NCI-H2227 treated with DMSO at 0.1 percent for 48 hours (cell line): ENCODE data around the gene SHC4.
"Not testable (repeated sequence)": the region's sequence is repeated elsewhere in the genome, so short reads cannot be mapped to it uniquely, and the experiment has no call there.

Experiments used
- DNase-seq: peaks from one replicate; lab custom pipeline; 2025; lab: John Stamatoyannopoulos, UW

The SHC4 gene

DNA sequence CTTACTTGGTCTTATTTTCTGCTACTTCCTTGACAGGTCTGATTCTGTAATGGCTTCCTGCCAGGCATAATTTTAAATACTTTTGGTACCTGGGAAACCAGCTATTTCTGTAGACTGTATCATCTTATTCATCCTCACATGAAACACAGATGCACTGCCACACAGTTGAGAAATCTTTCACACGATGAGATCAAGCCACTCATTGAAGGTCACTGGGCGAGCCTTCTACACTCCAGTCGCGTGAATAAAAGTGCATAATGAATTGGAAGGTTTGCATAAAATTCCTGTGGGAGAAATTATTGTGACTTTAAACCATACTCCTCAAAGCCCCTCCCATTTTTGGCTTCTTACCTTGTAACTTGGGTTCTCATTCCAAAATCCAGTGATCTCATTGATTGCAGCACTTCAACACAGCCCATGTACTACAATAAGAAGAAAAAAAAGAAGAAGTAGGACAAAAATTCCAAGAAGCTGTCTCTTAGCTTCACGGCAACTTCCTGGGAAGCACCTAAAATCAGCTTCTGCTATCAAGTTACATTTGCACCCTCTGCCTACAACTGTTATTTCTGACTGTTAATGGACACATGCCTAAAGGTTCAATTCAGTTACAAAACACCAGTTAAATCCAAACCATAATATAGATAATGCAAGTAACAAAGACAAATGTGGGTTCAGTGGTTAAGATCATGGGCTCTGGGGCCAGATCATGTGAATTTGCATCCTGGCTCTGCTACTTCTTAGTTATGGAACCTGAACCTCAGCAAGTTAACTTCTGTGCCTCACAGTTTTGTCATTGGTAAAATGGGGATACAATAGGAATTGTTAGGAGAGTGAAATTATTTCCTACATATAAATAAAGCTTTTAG is 39.0 kb downstream of the SHC4 start:
- no peak for DNase-seq

DNA sequence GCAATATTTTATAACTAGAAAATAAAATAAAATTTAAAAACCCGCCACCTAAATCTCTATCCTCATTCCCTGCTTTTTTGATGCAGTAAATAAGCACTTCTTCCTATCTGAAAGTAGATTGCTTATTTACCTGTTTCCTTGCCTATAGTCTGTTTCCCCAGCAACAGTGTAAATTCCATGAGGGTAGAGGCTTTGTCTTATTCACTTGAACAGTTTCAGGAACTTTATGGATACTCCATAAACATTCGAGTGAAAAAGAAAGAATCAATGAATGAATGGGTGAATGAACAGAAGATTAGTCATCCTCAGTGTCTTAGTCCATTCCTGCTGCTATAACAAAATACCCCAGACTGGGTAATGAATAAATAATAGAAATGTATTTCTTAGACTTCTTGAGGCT is 41.7 kb downstream of the SHC4 start:
- no peak for DNase-seq

DNA sequence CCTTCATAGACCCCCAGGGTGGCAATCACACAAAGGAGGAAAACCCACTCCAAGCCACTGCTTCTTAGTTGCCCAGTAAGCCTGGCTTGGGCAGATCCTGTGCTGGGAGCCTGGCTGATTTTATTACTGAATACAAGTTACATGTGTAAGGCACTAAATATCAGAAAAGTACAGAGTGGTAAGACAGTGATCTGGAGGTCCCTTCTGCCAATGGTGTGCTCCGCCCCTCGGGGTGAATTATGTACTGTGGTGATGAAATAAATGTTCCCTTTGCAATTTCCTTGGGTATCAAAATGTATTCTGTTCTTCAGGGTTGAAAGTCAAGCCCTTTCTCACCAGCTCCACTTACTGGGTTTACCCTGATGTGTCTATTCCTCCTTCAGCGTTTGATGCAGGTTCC is 47.0 kb downstream of the SHC4 start:
- DNase-seq, result no peak

DNA sequence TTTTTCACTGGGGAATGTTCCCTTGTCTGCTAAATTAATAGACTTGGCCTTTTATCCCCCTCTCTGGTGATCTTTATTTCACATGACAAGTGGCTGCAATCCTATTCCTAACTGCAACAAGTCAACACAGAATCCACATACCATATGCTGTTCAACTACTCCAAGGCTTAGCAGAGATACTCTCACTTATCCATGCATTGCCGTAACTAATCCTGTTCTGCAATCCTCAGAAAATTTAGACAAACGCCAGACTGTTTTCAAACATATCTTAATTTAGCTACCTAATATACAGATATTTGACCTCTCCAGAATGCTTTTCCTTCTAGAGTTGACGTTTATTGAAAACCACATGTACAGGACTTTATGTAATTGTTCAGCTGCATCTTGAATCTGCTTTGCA is 47.9 kb downstream of the SHC4 start:
- DNase-seq, result no peak

DNA sequence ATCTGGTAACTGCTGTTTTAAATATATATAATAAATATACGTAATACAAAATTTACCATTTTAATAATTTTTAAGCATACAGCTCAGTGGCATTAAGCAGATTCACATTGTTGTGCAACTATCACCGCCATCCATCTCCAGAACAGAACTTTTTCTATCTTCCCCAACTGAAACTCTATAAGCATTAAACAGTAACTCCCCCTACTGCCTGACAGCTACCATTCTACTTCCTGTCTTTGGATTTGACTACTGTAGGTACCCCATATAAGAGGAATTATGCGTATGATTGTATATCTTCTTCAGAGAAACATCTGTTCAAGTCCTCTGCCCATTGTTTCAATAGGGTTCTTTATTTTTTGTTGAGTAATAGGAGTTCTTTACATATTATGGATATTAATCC is 49.0 kb downstream of the SHC4 start:
- no peak for DNase-seq

DNA sequence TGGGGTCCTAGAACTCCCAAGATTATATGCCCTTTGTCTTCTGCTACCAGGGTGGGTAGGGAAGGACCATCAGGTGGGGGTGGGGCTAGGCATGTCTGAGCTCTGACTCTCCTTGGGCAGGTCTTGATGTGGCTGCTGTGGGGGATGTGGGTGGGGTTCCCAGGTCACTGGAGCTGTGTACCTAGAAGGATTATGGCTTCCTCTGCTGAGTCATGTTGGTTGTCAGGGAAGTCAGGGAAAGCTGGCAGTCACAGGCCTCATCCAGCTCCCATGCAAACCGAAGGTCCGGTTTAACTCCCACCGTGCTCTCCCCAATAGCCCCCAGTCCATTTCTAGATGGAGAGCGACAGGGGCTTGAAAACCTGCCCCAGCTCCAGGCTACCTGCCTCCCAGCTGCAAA is 50.6 kb downstream of the SHC4 start:
- DNase-seq, result no peak

DNA sequence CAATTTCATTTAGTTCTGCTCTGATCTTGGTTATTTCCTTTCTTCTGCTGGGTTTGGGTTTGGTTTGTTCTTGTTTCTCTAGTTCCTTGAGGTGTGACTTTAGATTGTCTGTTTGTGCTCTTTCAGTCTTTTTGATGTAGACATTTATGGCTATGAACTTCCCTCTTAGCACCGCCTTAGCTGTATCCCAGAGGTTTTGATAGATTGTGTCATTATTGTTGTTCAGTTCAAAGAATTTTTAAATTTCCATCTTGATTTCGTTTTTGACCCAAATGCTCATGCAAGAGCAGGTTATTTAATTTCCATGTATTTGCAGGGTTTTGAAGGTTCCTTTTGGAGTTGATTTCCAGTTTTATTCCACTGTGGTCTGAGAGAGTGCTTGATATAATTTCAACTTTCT is 53.2 kb downstream of the SHC4 start:
- not testable (repeated sequence) for DNase-seq

DNA sequence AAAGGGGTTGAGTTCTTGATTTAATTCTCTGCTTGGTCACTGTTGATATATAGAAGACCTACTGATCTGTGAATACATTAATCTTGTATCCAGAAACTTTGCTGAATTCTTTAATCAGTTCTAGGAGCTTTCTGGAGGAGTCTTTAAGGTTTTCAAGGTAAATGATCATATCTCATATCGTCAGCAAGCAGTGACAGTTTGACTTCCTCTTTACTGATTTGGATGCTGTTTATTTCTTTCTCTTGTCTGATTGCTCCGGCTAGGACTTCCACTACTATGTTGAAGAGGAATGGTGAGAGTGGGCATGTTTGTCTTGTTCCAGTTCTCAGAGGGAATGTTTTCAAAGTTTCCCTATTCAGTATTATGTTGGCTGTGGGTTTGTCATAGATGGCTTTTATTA is 54.4 kb downstream of the SHC4 start:
- not testable (repeated sequence) for DNase-seq

DNA sequence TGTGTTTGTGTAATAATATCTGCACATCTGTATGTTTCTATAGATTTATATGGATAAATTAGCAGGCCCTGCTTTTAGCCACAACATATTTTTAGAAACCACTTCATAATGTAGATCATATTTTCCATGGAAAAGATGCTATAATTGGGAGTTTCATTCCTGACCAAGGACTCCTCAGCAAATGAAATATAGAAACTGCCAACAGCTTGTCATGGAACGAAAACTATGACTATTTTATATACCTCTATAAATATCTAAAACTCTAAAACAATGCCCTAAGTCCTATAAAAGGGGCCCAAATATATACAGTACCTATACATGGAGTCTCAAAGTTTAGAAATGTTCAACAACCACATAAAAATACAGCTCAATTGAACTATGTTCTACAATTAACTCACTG is 57.9 kb downstream of the SHC4 start:
- DNase-seq, result no peak

DNA sequence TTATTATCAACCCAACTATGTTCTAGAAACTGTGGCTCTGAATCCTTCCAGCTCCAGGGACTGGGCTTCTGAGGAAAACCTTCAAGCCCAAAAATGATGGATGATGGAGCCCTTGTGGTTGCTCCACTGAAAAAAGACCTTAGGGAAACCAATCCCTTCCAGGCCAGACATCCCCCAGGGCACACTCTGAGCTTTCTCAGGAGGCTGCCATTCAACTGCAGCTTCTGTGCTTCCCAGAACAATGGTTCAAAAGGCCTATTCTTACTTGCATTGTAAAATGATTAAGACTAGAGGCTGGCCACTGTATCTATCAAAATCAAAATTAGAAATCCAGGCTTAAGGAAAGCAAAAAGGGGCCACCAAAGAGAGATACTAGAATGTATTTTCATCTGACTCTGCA is 58.5 kb downstream of the SHC4 start:
- no peak for DNase-seq

DNA sequence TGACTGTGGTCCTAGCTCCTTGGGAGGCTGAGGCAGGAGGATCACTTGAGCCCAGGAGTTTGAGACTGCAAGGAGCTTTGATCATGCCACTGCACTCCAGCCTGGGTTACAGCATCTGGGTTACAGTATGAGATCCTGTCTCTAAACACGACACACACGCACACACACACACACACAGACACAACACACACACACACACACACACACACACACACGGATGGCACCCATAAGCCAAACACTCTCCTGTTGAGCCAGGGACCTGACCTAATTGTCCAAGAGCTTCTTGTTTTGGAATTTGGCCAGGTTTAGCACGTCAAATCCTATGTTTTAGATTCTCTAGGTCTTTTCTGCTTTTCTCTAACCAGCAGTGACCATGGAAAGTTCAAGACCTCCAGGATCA is 59.0 kb downstream of the SHC4 start:
- DNase-seq, result no peak

DNA sequence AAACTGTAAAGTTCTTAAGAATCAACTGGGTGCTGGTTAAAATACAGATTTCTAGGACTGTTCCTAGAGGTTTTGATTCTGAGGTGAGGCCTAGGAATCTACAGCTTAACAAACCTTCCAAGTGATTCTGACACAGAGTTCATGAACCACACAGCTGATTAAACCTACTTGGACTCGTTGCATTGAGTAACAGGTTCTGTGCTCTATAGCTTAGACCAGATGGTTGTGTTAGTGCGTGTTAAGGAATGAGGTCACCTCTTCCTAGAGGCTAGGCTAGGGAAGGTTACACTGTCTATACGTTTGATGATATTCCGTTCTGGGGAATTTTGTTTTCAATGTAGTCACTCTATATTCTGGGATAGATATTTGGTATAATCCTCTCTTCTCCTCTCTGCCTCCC is 63.9 kb downstream of the SHC4 start:
- no peak for DNase-seq

DNA sequence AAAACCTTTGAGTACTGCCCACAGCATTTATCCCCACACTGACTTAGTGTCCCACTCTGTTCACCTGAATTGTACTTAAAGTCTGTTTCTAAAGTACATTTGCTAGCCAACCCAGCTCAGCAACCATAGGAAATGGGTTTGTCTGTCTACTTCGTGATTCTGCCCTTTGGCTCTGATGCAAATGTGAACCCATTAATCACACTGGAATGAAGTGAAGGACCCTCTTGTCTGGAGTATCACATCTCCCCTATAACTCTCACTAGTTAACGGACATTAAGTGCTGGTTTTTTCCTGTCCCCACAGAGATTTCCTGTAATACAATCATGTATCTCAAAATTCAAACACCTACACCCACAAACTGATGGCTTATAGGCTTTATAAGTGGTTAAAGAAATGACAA is 65.3 kb downstream of the SHC4 start:
- no peak for DNase-seq

DNA sequence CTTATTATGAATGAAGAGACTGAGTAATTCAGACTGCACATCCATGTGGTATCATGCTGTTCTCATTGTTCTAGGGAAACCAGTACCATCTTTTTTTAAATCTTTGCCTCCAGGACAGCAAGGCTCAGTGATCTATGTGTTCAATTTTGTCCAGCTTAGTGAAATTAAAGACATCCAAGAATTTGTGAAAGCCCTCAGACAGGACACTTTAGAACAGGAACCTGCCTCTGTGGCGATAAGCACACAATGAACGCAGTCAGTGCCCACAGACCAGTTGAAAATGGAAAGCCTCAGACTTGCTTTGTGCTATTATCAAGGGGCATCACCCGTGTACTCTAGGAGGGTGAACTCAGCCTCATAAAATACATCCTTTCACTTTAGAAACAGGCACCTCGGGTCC is 65.7 kb downstream of the SHC4 start:
- DNase-seq, result no peak

DNA sequence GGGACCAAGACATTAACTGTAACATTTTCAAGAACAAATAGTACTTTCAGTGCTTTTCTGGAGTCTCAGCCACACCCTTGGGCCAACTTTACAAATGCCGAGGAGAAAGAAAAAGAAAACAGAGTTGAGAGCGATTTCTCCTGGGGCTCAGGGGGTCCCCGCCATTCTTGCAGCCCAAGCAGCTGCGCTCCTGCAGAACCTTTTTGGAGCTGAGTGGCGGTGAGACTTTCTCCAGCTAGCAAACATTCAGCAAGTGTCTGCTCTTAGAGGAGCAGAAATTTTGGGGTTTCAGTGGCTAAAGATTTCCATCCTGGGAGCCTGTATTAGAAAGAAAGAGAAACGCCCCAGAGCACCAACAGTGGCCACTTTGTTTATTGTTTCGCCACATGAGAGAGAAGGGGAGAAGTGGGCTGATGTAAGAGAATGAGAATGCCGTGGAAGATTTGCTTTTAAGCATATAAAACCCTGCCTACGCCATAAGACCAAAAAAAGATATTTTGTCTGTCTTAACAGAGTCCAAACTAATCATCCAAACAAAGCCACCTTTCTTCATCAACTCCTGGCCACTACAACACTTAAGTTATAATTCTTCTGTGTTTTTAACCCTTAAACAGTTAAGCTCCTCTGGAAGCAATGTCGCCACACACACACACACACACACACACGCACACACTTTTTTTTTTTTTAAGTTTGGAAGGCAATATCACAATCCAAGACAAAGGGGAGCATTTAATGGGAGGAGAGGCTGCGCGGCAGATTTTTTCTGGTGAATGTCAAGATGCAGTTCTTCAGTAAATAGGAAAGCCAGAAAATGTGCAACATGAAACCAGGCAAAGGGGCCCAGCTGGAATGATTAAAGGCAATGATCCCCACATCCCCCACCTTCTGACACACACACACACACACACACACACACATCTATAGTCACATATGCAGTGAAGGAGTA is 66.6 kb downstream of the SHC4 start:
- DNase-seq, result peak; percentile 44

DNA sequence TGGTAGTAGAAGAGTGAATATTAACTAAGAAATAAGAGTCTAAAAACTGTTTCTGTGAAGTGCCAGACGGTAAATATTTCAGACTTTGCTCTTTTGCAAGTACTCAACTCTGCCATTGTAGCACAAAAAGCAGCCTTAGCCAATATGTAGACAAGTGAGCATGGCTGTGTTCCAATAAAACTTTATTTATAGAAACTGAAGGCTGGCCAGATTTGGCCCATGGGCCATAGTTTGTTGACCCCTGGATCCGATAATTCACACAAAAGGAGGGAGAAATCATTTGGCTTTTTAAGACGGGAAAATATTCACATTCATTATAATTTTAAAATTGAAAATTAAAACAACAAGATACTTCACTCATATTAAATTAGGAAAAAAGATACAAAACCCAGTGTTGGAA is 70.4 kb downstream of the SHC4 start:
- no peak for DNase-seq

DNA sequence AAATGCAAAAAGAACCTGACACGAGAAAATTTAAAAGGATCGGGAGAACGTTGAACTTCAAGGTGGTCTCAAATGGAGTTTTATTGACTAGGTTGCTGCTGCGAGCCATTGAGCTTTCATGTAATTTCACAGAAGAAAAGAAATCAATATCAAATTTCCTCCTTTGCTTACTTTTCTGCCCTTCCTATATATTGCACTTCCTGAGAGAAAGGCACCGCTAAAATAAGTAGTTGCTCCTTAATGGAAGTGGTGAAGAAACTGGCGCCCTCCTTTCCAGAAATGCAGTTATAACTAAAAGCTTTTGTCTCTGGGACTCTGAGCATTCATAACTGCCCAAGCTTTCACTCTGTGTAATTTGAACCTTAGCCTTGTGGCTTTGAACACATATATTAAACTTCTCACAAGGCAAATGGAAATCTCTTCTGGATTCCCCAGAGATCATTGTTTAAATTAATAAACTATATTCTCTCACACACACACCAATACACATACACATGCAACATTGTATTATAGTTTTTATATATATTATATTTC is 72.4 kb downstream of the SHC4 start:
- no peak for DNase-seq

DNA sequence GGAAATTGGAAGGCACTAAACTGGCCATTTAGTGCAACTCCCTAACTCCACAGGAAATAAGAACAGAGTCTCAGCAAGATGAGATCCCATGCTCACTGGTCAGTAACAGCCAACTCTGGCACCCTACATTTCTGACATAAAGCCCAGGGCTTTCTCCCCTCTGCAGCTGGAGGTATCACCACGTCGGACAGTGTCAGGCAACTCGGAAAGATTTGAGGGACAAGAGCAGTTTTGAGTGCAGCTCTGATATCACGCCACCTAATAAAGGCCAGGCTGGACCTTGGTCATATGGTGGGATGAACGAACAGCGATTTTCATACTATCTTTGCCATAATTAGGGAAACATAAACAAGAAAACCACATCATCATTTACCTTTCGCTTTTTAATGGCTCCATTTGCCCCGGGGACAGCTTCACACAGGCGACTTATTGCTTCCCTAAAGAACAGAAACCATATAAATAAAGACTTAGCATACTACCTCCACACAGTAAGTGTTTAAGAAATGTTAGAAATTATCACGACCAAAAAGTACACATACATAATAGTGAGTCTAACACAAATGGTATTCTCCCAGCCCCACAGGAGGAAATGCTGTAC is 73.2 kb downstream of the SHC4 start:
- no peak for DNase-seq

DNA sequence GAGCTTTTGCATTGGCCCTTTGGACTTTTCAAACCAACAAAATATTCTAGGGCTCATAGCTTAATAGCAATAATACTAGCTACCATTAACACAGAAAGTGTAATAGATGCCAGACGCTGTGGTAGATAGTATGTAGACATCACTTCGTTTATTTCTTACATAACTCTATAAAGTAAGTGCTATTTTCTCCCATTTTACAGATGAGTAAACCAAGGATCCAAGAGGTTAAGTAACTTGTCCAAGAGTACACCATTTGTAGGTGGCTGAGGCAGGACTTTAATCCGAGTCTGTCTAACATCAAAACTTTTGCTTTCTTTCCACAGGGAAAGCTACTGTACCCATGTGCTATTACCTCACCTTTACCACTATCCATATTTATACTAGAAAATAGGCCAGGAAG is 73.8 kb downstream of the SHC4 start:
- DNase-seq, result no peak

DNA sequence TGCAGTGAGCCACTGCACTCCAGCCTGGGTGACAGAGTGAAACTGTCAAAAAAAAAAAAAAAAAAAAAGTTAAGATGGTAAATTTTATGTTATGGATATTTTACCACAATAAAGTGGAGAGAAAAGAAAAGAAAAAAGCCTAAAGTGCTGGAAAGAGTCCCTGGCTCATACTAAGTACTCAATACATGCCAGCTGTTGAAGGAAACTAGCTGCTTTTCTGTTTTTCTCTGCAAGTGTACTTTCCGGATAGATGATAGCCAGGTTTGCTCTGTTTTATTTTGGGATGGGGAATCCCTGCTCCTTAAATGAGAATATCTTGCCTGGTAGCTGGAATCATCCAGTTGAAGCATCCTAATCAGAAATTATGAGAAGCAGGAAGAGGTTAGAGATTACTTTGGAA is 74.9 kb downstream of the SHC4 start:
- DNase-seq, result no peak

DNA sequence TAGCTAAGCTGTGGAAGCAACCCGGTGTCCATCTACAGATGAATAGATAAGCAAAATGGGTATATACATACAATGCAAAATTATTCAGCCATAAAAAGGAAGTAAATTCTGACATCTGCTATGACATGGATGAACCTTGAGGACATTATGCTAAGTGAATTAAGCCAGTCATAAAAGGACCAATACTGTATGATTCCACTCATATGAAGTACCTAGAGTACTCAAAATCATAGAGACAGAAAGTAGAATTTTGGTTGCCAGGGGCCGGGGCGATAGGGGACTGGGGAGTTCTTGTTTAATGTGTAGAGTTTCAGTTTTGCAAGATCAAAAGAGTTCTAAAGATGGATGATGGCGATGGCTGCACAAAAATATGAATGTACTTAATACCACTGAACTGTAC is 75.5 kb downstream of the SHC4 start:
- DNase-seq, result no peak

DNA sequence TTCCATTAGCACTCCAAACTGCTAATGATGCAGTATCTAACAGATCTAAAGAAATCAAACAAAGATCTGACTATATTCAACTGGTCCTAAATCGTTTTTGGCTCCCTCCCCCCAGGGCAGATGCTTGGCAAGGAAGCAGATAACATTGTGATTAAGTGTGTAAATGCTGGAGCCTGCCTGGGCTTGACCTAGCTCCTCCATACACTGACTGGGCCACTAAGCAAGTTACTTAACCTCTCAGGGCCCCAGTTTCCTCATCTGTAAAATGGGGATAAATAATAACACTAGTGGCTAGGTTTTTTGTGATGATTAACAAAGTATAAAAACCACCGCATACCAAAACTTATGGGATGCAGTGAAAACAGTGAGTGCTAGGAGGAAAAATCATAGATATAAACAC is 76.6 kb downstream of the SHC4 start:
- no peak for DNase-seq

DNA sequence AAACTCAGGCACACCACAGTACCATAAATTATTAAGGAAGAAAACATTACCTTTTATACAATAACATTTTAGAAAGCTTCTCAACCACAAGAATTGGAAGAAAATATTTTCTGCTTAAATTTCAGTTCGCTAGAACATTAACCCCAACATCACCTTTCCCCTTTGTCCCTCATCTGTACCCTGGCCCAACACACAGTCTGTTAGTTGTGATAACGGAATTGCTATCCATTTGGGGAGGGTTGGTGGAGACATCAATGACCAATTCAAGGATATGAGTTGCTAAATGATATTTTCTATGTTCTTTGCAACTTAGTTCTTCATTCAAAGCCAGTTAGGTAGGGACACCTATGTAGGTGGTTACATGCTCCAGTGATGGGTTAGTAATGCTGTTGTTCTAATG is 80.0 kb downstream of the SHC4 start:
- no peak for DNase-seq
